ENCODE data around the gene TIMP1.

TIMP1 gene

GRCh38 chrX:47613082-47613481 lies 30.8 kb downstream of the TIMP1 start:
- no peaks in the 10 kb centered on the region for H3K9me3 ChIP-seq
- H3K4me3 ChIP-seq (ENCODE audit: low read depth, low read length) = no peak overlapping the region
- H3K36me3 ChIP-seq = no peaks in the 10 kb centered on the region
- no peak for TF ChIP-seq CTCF (IDR thresholded peaks at IDR 0.05; ENCODE audit: low read depth, low read length)
- DNase-seq = no peak
- H3K27me3 ChIP-seq = no peaks in the 10 kb centered on the region
- H3K4me1 ChIP-seq = no peaks in the 10 kb centered on the region

- no peaks in the 10 kb centered on the region for H3K36me3 ChIP-seq
- H3K4me1 ChIP-seq = no peaks in the 10 kb centered on the region
- no peaks in the 10 kb centered on the region for H3K27me3 ChIP-seq
- H3K4me3 ChIP-seq (ENCODE audit: low read depth, low read length) = no peak overlapping the region
- no peak for TF ChIP-seq CTCF (IDR thresholded peaks at IDR 0.05; ENCODE audit: low read depth, low read length)
- no peak for DNase-seq
- H3K9me3 ChIP-seq = no peaks in the 10 kb centered on the region
These were observed 32.4 kb downstream of the TIMP1 start for GRCh38 chrX:47614618-47615017.

GRCh38 chrX:47618923-47619485 lies 36.8 kb downstream of the TIMP1 start:
- H3K4me1 ChIP-seq = no peaks in the 10 kb centered on the region
- no peak for DNase-seq
- H3K27me3 ChIP-seq = no peaks in the 10 kb centered on the region
- no peak for TF ChIP-seq CTCF (IDR thresholded peaks at IDR 0.05; ENCODE audit: low read depth, low read length)
- no peaks in the 10 kb centered on the region for H3K36me3 ChIP-seq
- peak overlapping the region; percentile 55 for H3K4me3 ChIP-seq (ENCODE audit: low read depth, low read length)
- H3K9me3 ChIP-seq = no peaks in the 10 kb centered on the region

GRCh38 chrX:47619486-47620302 lies 37.5 kb downstream of the TIMP1 start, which contains the start of gene SYN1:
TSS of gene SYN1 (minus strand) at chrX:47619857. CDS start at chrX:47619728, 129 bp downstream.
- DNase-seq = peak; percentile 86
- peak; percentile 10; the same call in 1 of the 2 replicates for TF ChIP-seq CTCF (IDR thresholded peaks at IDR 0.05; ENCODE audit: low read depth, low read length)
- Histone ChIP-seq H3K4me1 (no peaks in the 10 kb centered on the region), H3K4me3 (ENCODE audit: low read depth, low read length) (peak within 1 kb of the TSS; percentile 55), H3K9me3 (no peaks in the 10 kb centered on the region), H3K36me3 (no peaks in the 10 kb centered on the region), H3K27me3 (no peaks in the 10 kb centered on the region)

- no peaks in the 10 kb centered on the region for H3K27me3 ChIP-seq
- no peak for DNase-seq
- H3K4me1 ChIP-seq = no peaks in the 10 kb centered on the region
- TF ChIP-seq CTCF (IDR thresholded peaks at IDR 0.05; ENCODE audit: low read depth, low read length) = no peak
- no peaks in the 10 kb centered on the region for H3K36me3 ChIP-seq
- no peak overlapping the region for H3K4me3 ChIP-seq (ENCODE audit: low read depth, low read length)
- H3K9me3 ChIP-seq = no peaks in the 10 kb centered on the region
These were observed 38.1 kb downstream of the TIMP1 start for GRCh38 chrX:47620303-47620685.

- Histone ChIP-seq H3K27me3 (no peaks in the 10 kb centered on the region), H3K9me3 (no peaks in the 10 kb centered on the region), H3K4me3 (ENCODE audit: low read depth, low read length) (no peak overlapping the region), H3K4me1 (no peaks in the 10 kb centered on the region), H3K36me3 (no peaks in the 10 kb centered on the region)
- DNase-seq = no peak
- no peak for TF ChIP-seq CTCF (IDR thresholded peaks at IDR 0.05; ENCODE audit: low read depth, low read length)
These were observed 39.6 kb downstream of the TIMP1 start for GRCh38 chrX:47621851-47622250.

Data from BE2C (cell line).